DOHH2 (cell line): Measurements from ENCODE around the gene SGO2.

Source experiments
- EZH2phosphoT487 ChIP-seq: fragments of 200-600 bp; sonication (generic); IDR thresholded peaks from 2 replicates; pipeline ENCODE4 v1.6.1; 2017; ENCODE audit warnings: borderline replicate concordance, mild to moderate bottlenecking, antibody characterized with exemption, low read length, moderate library complexity, mixed read lengths
- TF ChIP-seq, protein P1 (sequence below): fragments of 200-600 bp; sonication (generic); IDR thresholded peaks from one replicate; pipeline ENCODE4 v1.5.1; 2014; ENCODE audit warnings: antibody characterized with exemption, mild to moderate bottlenecking, low read depth, low read length; ENCODE audit not compliant: poor library complexity, severe bottlenecking

DNA sequence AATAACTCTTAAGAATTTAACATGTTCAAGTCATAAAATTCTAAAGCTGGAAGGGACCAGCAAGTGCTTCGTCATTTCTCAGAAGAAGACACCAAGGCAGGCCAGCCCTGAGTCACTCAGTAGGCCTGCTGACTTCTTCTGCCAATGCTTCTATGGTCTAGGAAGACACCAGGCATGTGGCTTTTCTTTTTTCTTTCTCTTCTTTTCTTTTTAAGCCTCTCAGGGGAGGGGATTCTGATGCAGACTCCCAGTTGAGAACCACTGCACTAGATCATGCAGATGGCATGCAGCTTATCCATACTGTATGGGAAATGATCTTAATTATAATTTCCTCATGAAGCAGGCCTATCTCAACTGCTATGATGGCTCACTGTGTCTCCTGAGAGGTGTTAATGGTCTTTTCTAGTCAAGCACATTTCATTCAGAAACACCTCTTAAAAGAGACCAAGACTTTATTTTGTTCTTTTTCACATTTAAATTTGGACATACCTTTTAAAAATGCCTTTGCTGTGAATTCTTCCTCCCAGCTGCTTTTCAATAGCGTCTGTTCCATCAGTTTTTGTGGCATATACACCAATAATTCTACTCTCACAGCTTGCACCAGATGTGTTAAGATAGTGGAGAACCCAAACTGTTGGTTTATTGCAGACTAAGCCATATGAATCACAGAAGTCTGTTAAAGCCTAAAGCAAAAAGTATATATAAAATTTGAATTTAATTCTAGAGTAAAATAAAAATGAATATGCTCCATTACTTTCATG lies 27.4 kb upstream of the SGO2 start:
- TF ChIP-seq, protein P1, sequence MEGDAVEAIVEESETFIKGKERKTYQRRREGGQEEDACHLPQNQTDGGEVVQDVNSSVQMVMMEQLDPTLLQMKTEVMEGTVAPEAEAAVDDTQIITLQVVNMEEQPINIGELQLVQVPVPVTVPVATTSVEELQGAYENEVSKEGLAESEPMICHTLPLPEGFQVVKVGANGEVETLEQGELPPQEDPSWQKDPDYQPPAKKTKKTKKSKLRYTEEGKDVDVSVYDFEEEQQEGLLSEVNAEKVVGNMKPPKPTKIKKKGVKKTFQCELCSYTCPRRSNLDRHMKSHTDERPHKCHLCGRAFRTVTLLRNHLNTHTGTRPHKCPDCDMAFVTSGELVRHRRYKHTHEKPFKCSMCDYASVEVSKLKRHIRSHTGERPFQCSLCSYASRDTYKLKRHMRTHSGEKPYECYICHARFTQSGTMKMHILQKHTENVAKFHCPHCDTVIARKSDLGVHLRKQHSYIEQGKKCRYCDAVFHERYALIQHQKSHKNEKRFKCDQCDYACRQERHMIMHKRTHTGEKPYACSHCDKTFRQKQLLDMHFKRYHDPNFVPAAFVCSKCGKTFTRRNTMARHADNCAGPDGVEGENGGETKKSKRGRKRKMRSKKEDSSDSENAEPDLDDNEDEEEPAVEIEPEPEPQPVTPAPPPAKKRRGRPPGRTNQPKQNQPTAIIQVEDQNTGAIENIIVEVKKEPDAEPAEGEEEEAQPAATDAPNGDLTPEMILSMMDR = no peak
- no peak for TF ChIP-seq EZH2phosphoT487
